Stimulated activated CD8-positive, alpha-beta memory T cell treated with anti-CD3 and anti-CD28 coated beads, Interleukin-7, amount 100 ng/mL, for 1 hour (primary cell): ENCODE data around the gene ASNS.
"Not testable (repeated sequence)": the region's sequence is repeated elsewhere in the genome, so short reads cannot be mapped to it uniquely, and the experiment has no call there.

Experiments used
- DNase-seq, 2 donors: peaks; one replicate each; pipeline ENCODE4 v3.0.0-alpha.2; 2020; ENCODE audit warnings: low read depth in 2 of 2

Gene ASNS, protein sequence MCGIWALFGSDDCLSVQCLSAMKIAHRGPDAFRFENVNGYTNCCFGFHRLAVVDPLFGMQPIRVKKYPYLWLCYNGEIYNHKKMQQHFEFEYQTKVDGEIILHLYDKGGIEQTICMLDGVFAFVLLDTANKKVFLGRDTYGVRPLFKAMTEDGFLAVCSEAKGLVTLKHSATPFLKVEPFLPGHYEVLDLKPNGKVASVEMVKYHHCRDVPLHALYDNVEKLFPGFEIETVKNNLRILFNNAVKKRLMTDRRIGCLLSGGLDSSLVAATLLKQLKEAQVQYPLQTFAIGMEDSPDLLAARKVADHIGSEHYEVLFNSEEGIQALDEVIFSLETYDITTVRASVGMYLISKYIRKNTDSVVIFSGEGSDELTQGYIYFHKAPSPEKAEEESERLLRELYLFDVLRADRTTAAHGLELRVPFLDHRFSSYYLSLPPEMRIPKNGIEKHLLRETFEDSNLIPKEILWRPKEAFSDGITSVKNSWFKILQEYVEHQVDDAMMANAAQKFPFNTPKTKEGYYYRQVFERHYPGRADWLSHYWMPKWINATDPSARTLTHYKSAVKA

DNA sequence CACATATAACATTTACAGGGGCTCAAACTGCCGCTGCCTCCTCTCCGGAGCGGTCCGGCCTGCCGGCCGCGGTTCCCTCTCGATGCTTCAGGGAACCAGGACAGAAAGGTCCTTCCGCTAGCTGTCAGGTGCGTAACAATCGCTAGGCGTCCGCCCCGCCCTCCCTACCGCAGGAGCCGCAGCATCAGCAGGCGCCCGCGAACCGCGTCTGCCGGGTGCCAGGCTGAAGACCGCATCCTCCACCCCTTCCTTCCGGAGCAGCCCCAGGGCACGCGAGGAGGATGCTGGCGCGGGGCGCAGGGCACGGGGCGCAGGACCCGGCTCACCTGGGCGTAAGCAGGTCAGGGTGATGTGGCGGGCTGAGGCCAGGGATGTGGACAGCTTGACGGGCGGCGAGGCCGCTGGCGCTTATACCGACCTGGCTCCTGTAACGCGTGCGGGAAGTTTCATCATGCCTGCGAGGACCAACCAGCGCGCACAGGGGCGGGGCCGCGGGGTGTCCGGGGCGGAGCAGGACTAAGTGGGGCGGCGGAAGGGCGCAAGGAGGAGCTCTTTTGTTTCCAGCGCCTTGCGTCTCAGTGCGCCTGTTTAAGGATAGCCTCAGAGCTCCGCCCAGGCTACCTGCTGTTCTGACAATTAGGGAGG is at the start of gene ASNS:
Gene ASNS, minus strand, starts transcription at position 384 of the 645 bp plus-strand sequence. CDS start 3,252 bp downstream, outside the sequence.
- DNase-seq: peak; percentile 61 to 64

DNA sequence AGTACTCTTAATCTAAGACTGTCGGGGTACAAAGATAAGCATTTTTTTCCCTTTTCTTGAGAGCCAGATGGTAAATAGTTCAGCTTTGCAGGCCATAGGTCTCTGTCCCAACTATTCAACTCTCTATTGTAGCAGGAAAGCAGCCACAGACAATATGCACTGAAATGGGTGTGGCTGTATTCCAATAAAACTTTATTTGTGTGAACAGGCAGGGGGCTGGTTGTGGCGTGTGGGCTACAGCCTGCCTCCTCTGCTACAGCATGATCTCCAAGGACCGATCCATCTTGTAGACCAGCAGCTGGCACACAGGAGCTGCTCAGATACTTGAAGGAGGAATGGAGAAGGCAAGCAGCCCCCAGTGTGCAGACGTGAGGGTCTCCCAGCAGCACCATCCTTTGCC is 49.0 kb upstream of the ASNS start:
- not testable (repeated sequence) for DNase-seq

DNA sequence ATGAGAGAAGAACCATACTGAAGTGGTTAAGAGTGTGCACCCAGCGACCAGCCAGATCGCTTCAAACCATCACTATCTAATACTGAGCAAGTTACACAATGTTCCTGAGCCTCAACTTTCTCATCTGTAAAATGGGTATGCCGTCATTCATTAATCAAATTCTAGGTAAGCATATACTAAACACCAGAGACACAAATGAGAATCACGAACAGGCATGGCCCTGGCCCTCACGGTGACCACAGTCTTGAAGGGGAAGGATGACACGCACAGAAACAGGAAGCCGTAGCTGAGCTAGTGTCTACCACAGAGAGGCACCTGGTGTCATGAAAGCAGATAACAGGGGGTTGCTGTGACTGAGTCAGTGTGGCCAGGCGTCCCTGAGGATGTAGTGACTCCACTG is 43.1 kb upstream of the ASNS start:
- not testable (repeated sequence) for DNase-seq

DNA sequence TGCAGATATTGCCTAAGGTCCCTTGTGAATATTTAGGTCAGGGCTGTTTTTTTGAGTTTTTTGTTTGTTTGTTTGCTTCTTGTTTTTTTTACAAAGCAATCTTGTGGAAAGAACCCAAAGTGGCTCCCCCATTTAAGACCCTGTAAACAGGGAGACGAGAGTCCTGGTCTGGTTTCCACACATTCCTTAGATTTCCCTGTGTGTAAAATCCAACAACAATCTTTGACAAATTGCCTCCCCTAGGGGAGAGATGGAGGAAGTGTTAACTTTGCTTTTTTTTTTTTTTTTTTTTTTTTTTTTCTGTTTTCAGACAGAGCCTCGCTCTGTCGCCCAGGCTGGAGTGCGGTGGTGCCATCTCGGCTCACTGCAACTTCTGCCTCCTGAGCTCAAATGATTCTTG is 40.1 kb upstream of the ASNS start:
- DNase-seq: not testable (repeated sequence)

DNA sequence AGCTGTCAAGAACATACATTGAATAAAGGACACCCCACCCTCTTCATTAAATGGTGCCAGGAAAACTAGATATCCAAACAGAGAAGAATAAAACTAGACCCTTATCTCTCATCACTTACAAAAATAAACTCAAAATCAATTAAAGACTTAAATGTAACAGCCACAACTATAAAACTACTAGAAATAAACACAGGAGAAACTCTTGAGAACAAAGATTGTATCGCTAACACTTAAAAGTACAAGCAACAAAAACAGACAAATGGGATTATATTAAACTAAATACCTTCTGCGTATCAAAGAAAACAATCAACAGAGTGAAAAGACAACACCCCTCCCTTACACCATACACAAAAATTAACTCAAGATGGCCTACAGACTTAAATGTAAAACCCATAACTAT is 24.7 kb upstream of the ASNS start:
- DNase-seq: not testable (repeated sequence)

DNA sequence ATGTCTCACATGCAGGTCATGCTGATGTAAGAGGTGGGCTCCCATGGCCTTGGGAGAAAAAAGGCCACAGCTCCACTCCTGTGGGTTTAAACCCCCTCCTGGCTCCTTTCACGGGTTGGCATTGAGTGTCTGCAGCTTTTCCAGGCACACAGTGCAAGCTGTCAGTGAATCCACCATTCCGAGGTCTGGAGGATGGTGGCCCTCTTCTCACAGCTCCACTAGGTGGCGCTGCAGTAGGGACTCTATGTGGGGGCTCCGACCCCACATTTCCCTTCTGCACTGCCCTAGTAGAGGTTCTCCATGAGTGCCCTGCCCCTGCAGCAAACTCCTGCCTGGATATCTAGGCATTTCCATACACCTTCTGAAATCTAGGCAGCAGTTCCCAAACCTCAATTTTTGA is 19.5 kb upstream of the ASNS start:
- DNase-seq: not testable (repeated sequence)

DNA sequence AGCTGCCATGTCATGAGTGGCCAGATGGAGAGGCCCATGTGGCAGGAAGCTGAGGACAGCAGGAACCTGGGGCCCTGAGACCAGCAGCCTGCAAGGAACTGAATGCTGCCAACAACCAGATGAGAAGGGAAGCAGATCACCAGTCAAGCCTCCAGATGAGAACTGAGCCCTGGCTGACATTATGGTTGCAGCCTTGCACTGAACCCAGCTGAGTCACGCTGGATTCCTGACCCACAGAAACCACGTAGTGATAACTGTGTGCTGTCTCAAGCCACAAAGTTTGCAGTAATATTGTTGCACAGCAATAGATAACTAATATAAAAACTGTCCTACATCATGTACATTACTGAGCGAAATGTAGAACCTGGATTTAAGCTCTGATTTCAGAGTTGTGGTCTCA is 7.3 kb upstream of the ASNS start:
- not testable (repeated sequence) for DNase-seq

DNA sequence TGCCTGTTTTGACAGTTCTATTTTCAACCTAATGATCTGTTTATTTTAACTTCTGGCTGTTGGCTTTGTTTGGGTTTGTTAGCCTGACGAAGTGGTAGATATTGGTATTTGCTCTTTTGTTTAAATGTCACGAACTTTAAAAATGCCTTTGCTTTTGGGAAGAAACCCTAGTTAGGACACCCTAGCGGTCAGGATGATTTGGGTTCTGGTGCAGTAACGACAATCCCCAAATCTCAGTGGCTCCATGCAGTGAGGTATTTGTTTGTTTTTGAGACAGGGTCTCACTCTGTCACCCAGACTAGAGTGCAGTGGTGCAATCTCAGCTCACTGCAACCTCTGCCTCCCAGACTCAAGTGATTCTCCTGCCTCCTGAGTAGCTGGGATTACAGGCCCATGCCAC is 2.7 kb upstream of the ASNS start:
- DNase-seq: not testable (repeated sequence)

DNA sequence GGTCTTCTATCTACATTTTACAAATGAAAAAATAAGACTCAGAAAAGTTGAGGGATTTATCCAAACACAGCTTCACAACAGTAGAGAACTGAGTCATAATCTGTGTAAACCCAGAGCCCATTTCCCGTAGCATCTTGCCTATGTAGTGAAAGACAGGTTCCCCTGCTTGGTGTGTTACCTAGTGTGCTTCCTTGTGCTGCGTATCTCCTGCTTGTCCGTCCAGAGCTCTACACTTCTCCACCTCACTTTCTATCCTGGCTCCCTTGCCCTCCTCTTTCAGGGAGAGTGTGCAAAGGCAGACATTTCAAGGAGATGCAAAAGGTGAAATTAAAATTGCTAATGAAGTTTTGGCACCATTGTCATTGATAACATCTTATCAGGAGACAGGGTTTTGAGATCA is 1.4 kb upstream of the ASNS start:
- DNase-seq: no peak

DNA sequence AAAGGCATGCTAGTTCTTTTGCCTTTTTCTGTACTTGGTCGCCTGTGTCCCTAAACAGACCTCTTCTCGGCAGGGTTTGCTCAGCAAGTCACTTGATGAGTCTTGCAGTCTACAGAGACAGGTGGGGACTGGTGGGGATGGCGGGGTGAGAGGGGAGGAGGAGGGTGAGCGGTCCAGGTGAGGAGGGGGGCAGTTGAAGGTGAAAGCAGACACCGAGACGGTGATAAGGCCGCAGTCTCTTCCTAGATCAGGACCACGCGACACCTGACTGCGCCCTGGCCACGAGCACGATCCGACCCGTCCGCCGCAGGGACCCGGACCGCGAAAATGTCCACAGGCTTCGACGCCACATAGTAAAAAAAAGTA is 566 bp downstream of the ASNS start:
- no peak for DNase-seq

DNA sequence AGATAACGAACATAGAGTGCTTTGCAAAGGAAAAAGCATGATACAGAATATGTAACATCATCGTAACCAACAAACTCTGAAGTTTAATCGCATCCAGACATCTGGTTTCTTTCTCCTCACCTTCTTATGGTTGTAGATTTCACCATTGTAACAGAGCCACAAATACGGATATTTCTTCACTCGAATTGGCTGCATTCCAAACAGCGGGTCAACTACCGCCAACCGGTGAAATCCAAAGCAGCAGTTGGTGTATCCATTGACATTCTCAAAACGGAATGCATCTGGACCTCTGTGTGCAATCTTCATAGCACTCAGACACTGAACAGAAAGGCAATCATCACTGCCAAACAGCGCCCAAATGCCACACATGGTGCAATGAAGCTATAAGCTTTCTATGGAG is 3.4 kb downstream of the ASNS start:
- DNase-seq: no peak

DNA sequence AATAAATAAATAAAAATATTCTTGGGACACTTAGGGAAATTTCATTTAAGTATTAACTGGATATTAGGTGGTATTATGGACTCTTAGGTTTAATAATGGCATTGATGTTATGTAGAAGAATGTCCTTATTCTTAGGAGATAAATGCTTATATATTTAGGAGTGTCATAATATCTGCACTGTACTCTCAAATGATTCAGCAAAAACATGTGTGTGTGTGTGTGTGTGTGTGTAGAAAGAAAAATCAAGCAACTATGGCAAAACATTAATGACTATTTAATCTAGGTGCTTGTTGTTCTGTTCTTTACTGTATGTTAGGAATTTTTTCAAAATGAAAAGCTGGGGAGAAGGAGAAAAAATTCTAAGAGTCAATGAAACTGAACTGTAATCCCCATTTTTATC is 3.9 kb downstream of the ASNS start:
- DNase-seq: no peak

DNA sequence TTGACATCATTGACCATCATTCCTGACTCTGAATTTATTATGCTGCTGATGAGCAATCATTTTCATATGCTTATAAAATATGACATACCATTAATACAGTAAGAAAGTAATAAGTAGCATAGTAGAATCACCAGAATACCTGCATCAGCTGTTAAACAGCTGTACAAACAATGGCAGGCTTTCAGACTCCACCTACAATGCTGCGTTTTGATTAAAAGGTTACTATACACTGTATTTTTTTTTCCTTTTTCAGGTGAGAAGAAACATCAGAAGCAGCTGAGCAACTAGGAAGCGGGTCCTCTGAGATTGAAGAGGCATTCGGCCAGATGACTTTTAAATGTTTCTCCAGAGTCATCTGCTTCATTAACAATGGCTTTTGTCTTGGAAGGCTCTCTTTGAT is 7.1 kb downstream of the ASNS start:
- DNase-seq: no peak

DNA sequence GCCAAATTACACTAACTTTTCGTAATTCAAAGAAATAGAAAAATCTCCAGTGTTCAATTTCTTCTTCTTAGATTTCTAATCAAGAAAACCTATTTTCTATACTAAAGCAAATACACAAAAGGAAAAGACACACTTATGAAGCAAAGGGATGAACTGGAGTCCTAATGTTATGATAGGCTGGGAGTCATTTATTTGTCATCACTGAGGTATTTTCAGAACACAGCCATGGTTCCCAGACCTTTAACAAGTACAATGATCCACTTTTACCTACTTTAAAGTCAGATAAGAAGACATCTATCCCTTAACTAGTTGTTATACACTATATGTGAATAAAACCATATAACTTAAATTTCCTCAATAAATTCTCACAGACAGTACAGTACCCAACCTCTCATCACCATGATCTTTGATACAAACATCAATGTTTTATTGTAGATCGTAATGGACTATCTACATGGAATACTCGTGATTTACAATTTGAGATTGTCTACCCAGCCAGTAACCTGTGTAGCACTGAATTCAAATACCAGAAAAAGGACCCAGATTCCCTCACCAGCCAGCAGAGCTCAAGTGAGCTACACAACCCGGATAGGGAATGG is 12.5 kb downstream of the ASNS start:
- DNase-seq: no peak

DNA sequence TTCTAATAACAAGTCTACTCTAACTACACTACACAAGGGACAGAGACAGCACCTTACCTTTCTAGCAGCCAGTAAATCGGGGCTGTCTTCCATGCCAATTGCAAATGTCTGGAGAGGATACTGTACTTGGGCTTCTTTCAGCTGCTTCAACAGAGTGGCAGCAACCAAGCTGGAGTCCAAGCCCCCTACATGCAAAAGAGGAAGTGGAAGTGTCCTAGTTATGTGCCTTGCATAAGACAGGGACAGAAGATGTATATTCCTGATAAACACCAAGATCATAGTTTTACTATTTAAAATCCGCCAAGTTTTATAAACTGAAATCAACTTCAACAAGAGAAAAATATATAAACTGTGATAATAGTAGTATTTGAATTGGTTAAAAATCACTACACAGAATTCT is 14.0 kb downstream of the ASNS start:
- no peak for DNase-seq

DNA sequence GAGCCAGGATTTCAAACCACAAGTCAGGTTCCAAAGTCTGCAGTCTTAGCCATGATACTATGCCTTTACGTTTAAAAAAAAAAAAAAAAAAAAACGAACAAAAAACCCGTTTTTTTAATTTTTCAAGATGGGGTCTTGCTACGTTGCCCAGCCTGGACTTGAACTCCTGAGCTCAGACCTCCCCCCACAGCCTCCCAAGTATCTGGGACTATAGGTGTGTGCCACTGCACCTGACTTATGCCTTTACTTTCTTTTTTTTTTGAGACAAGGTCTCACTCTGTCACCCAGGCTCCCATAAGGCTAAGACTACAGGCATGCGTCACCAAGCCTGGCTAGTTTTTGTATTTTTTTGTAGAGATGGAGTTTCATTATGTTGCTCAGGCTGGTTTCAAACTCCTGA is 14.7 kb downstream of the ASNS start:
- DNase-seq: no peak

DNA sequence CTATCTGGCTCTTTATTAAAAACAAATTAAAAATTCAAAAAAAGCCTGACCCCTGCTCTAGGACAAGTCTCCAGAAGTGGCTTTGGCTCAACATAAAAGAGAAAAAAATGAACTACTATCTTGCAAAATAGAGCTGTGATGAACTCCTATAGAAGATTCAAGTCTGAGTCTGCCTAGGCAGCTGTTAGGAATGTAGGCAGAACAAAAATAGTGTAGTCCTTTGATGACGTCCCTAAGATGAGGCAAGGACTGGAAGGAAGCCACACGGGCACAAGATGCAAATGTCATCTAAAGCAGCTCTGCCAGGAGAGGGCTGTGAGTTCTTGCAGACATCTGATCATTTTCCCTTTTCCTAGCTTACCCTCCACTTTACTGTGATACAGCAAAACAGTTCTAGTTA is 20.5 kb downstream of the ASNS start:
- DNase-seq: no peak

DNA sequence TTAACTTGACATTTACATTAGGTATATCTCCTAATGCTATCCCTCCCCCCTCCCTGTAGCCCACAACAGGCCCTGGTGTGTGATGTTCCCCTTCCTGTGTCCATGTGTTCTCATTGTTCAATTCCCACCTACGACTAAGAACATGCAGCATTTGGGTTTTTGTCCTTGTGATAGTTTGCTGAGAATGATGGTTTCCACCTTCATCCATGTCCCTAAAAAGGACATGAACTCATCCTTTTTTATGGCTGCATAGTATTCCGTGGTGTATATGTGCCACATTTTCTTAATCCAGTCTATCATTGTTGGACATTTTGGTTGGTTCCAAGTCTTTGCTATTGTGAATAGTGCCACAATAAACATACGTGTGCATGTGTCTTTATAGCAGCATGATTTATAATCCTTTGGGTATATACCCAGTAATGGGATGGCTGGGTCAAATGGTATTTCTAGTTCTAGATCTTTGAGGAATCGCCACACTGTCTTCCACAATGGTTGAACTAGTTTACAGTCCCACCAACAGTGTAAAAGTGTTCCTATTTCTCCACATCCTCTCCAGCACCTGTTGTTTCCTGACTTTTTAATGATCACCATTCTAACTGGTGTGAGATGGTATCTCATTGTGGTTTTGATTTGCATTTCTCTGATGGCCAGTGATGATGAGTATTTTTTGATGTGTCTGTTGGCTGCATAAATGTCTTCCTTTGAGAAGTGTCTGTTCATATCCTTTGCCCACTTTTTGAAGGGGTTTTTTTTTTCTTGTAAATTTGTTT is 21.8 kb downstream of the ASNS start:
- not testable (repeated sequence) for DNase-seq

DNA sequence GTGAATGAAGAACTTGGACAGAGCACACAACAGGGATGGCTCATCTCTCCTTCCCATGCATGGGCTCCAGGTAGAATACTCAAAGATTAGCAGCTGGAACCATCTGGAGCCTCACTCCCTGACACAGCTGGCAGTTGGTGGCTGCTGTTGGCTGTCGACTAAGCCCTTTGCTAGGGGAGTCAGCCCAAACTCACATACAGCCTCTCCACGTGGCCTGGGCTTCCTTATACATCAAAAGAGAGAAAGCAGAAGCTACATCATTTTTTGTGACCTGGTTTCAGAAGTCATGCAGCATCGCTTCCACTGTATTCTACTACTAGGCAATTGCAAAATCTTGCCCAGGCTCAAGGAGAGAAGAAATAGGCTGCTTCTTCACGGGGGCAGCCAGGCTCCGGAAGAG is 24.4 kb downstream of the ASNS start:
- DNase-seq: no peak

DNA sequence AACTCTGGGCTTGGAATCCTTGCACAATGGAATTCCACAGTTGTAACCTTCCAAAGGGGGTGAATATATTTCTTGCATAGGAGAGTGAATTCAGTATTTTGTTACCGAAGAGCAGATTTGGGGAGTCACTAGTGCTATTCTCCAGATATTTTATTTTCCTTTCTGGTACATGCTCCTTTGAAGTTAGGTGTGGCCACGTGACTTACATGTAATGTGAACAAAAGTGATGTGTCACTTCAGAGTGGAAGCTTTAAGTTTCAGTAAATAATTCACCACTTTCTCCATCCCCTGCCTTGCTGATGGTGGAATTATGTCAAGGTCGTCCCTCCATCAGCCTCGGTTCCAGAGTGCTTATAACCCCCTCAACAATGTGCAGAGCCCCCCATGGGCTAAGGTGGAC is 25.3 kb downstream of the ASNS start:
- no peak for DNase-seq

DNA sequence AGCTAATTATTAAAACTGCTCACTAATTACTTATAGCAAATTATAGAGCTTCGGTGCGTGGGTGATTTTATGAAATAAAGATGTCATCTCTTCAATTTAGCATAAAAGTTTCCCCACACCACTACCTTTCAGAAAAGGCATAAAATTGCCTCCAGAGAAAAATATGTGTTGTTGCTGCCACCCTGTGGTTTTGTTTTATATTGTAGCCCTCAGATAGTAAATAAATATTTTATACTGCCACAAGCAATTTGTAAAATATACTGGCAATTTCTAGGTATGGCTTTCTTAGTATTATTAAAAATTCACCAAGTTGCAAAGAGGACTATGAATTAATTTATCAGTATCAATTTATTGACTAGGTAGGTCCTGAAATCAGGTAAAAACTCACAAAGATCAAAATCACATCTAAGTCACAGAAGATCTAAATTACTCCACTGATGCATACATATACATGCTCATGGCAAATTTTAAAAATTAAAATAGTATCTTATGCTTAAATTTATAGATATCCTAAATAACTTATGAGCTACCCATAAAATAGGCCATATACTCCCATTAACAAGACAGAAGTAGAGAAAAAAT is 26.5 kb downstream of the ASNS start:
- DNase-seq: no peak

DNA sequence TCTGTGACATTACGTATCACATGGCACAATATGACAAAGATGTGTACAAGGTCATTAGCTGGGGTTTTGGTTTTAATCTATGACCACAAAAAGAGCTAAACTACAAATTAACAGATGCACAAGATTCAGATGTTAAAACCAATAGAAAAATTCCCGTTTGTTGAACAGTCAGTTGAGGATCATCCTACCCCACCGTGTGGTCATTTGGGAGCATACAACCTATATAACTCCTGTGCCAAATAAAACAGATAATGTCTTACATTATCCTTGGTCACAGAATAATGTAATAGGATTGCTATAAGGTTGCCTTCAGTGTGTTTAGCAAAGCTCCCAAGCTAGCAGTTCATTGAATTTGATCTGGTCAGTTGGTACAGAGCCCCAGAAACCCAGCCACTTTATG is 28.2 kb downstream of the ASNS start:
- DNase-seq: no peak
